ENCODE results near the gene TSPAN6.

Gene TSPAN6

DNA sequence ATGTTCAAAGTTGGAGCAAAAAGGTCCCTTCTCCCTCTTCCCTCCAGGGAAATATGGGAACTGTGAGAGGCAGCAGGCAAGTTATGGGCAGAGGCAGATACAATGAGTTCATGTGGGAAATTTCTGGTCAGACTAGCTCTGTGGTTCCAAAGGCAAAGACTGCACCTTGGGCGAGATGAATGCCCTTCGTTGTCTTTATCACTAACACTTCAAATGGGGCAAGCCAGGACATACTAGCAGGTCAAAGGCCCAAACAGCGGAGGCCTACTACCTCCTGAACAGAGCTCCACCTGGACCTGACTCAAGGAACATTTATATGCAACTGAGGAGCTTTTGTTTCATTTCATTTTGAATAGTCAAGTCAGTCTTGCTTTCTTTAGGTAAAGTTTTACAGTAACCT is 36.4 kb upstream of the TSPAN6 start:
- TF ChIP-seq Cebpa-rat (IDR thresholded peaks at IDR 0.05), result no peak
- Histone ChIP-seq H3K4me2 (no peak overlapping the region), H4K20me1 (no peaks in the 10 kb centered on the region), H3K4me1 (peaks cover 26% of the 10 kb centered on the region), H3K9ac (no peak overlapping the region), H3K27me3 (no peaks in the 10 kb centered on the region), H3K36me3 (no peaks in the 10 kb centered on the region), H3K27ac (no peak overlapping the region), H3K9me3 (no peaks in the 10 kb centered on the region), H3K4me3 (no peak overlapping the region)

DNA sequence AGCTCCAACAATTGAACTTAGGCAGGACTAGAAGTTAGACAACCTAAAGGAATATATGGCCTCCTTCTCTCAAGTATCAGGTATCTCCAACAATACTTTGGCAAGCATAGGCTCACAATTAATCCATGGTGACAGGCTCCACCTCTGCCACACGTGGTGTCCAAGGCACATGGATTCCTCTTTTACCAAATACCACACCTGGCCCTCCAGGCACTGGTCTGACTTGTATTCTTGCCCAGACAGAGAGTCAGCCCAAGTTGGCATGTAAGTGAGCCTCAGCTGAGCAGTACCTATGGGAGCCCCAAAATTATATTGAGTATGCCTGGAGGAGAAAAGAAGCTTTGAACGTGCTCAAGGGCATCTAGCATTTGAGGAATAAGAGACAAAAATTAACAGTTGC is 27.0 kb upstream of the TSPAN6 start:
- Histone ChIP-seq H3K27me3 (no peaks in the 10 kb centered on the region), H3K4me3 (no peak overlapping the region), H3K9ac (no peak overlapping the region), H3K27ac (no peak overlapping the region), H3K9me3 (no peaks in the 10 kb centered on the region), H4K20me1 (no peaks in the 10 kb centered on the region), H3K4me1 (peaks cover 17% of the 10 kb centered on the region), H3K36me3 (no peaks in the 10 kb centered on the region), H3K4me2 (no peak overlapping the region)
- TF ChIP-seq Cebpa-rat (IDR thresholded peaks at IDR 0.05), result no peak

DNA sequence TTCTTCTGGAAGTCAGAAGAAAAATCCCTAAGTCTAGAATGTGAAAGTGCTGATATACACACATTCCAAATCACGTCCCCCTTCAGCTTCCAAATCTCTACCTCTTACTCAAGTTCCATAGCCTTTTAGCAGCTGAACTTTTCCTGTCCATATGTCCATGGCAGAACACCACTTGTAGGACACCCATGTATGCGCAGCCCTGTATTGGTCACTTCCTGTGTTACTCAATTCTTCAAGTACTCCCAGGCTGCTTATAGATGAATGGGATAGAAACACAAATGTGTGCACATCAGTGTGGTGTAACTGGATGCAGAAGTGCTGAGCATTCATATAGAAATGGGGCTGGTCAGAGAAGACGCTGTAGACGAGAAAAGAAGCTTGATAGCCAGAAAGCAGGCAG is 26.2 kb upstream of the TSPAN6 start:
- TF ChIP-seq Cebpa-rat (IDR thresholded peaks at IDR 0.05), result no peak
- Histone ChIP-seq H3K27ac (no peak overlapping the region), H3K36me3 (no peaks in the 10 kb centered on the region)

DNA sequence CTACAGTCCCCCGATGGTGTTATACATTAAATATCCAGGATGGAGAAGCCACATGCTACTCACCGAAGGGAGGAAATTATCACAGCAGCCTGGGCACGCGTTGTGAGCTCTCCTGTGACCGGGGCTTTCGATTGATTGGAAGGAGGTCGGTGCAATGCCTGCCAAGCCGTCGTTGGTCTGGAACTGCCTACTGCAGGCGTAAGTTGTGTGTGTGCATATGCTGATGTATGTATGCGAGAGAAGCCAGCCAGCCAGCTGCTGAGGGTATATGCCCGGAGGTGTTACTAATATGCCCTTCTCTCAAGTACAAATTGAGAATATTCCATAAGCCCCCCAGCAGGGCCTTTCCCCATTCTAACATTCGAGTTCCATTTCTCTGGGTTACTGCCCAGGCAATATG is 25.6 kb upstream of the TSPAN6 start:
- TF ChIP-seq Cebpa-rat (IDR thresholded peaks at IDR 0.05), result no peak
- Histone ChIP-seq H3K4me3 (no peak overlapping the region), H3K9ac (no peak overlapping the region), H3K9me3 (no peaks in the 10 kb centered on the region), H3K4me2 (no peak overlapping the region), H3K27me3 (no peaks in the 10 kb centered on the region), H3K27ac (no peak overlapping the region), H3K4me1 (peaks cover 28% of the 10 kb centered on the region), H4K20me1 (no peaks in the 10 kb centered on the region), H3K36me3 (no peaks in the 10 kb centered on the region)

More for the DNA sequence above, 26.2 kb upstream of the TSPAN6 start:
- peaks cover 25% of the 10 kb centered on the region for H3K4me1 ChIP-seq
- H3K9ac ChIP-seq, result no peak overlapping the region
- H3K4me2 ChIP-seq, result no peak overlapping the region
- H3K9me3 ChIP-seq, result no peaks in the 10 kb centered on the region
- H3K27me3 ChIP-seq, result no peaks in the 10 kb centered on the region
- no peak overlapping the region for H3K4me3 ChIP-seq
- H4K20me1 ChIP-seq, result no peaks in the 10 kb centered on the region

DNA sequence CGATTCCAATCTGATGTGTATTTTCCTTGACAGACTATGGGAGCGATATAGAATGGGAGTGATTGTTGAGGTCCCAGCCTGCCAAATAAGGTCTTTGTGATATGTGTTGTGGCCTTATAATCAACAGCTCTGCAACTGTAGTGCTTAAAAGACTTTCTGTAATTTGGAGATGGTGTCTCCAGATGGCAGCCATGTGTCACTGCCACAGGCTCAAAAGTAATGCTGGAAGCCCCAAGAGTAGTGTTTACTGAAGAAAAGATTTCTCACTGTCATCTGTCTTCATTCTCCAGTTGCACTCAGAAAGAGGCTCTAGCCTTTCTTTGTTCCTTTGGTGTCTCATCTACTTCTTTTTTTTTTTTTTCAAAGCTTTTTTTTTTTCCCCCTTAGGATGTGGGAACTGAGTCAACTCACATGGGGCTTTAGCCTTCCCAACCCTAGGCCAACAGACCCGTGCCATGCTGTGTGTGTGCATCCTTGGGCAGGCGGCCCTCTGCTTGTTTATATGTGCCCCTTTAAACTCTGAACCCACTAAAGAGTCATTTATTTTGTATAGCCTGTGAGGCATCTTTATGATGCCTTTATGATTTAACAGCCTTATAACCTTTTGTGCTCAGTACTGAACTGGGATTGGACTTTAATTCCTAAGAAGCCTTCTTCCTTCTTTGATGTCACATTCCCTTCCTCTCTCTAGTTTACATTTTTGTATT is 23.0 kb upstream of the TSPAN6 start:
- no peak for TF ChIP-seq Cebpa-rat (IDR thresholded peaks at IDR 0.05)
- H3K36me3 ChIP-seq, result no peaks in the 10 kb centered on the region
- H3K9ac ChIP-seq, result no peak overlapping the region
- peak overlapping the region; percentile 54 for H3K4me2 ChIP-seq
- no peak overlapping the region for H3K4me3 ChIP-seq
- H3K27ac ChIP-seq, result no peak overlapping the region
- no peaks in the 10 kb centered on the region for H3K9me3 ChIP-seq
- no peaks in the 10 kb centered on the region for H3K27me3 ChIP-seq
- peaks cover 28% of the 10 kb centered on the region for H3K4me1 ChIP-seq
- H4K20me1 ChIP-seq, result no peaks in the 10 kb centered on the region

DNA sequence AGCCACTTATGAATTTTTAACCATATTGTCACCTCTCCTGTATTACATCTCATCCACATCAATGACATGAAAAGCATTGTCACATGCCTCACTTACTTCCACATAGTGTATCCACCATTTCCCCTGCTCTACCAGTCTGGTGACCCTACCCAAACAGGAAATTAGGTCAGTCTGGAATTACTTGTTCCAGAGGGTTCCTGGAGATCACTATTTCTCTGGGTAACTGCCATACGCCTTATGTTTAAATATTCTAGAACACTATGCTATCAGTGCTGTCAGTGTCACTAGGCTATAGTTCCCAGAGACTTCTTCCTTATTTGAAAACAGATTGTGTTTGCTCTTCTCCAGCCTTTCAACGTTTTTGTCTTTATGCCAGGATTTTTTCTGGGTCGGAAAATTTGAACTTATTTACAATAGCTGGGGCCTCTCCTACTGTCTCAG is 22.4 kb upstream of the TSPAN6 start:
- H3K4me3 ChIP-seq, result no peak overlapping the region
- H3K27me3 ChIP-seq, result no peaks in the 10 kb centered on the region
- H3K27ac ChIP-seq, result no peak overlapping the region
- no peaks in the 10 kb centered on the region for H3K36me3 ChIP-seq
- no peaks in the 10 kb centered on the region for H4K20me1 ChIP-seq
- no peak for TF ChIP-seq Cebpa-rat (IDR thresholded peaks at IDR 0.05)
- no peaks in the 10 kb centered on the region for H3K9me3 ChIP-seq
- H3K4me2 ChIP-seq, result peak overlapping the region; percentile 54
- H3K4me1 ChIP-seq, result peaks cover 28% of the 10 kb centered on the region
- no peak overlapping the region for H3K9ac ChIP-seq

DNA sequence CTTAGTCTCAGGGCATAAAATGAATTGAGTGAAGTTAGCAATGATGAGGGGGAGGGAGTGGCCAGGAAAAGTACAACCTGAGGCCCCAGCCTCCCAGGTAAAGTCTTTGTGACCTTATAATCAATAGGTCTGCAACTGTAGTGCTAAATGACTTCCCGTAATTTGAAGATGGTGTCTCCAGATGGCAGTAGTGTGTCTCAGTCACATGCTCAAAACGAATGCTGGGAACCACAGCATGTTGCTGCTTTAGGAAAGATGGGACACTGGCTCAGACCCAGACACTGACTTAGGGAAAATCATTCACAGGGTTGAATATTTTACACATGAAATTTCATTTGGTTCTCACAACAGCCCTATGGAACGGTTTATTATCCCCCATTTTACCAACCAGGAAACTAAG is 17.7 kb upstream of the TSPAN6 start:
- Histone ChIP-seq H3K27me3 (no peaks in the 10 kb centered on the region), H3K27ac (no peak overlapping the region), H3K4me1 (peaks cover 23% of the 10 kb centered on the region), H3K4me2 (no peak overlapping the region), H4K20me1 (no peaks in the 10 kb centered on the region), H3K9me3 (no peaks in the 10 kb centered on the region), H3K4me3 (no peak overlapping the region), H3K9ac (no peak overlapping the region), H3K36me3 (no peaks in the 10 kb centered on the region)
- TF ChIP-seq Cebpa-rat (IDR thresholded peaks at IDR 0.05), result no peak

DNA sequence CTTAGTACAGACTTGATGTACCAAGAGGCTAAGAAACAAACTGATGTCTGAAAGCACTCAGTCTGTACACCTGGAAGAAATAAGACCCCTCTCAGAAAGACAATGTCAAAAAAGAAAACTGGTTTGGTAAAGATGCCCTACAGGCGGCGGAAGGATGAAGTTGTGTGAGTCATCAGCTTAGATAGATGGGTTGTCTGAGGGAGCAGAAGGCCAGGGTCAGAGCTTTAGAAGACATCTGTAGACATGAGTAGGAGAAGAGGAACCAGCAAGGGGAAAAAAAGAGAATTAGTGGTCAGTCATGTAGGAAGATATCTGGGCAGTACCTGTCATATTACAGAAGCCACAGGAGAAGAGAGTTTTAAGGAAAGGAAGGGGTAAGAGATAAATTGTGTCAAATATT is 15.7 kb upstream of the TSPAN6 start:
- Histone ChIP-seq H3K27me3 (no peaks in the 10 kb centered on the region), H3K4me2 (no peak overlapping the region), H4K20me1 (no peaks in the 10 kb centered on the region), H3K36me3 (no peaks in the 10 kb centered on the region), H3K9ac (no peak overlapping the region), H3K27ac (no peak overlapping the region), H3K9me3 (no peaks in the 10 kb centered on the region), H3K4me1 (peaks cover 23% of the 10 kb centered on the region), H3K4me3 (no peak overlapping the region)
- TF ChIP-seq Cebpa-rat (IDR thresholded peaks at IDR 0.05), result no peak

DNA sequence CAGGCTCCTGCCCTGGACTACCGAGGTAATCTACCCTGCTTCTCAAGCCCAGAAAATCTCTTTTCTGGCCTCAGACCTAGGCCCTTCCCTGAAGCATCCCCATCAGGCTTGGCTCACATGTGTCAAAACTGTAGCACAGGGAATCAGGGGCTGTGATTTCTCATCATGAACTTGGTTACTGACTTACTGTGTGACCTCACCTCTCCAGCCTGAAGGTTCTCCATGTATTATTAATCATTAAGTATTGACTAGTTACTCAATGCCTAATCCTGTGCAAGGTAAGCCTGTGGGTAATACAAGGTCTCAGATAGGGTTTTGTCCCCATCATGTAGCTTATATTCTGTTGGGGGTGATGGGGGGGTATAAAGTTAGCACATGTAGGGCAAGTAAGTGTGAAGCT is 14.2 kb upstream of the TSPAN6 start:
- Histone ChIP-seq H3K36me3 (no peaks in the 10 kb centered on the region), H3K4me1 (peaks cover 34% of the 10 kb centered on the region), H3K4me3 (no peak overlapping the region), H3K4me2 (no peak overlapping the region), H3K9ac (no peak overlapping the region), H3K27ac (no peak overlapping the region), H3K9me3 (no peaks in the 10 kb centered on the region), H4K20me1 (no peaks in the 10 kb centered on the region), H3K27me3 (no peaks in the 10 kb centered on the region)
- TF ChIP-seq Cebpa-rat (IDR thresholded peaks at IDR 0.05), result no peak

DNA sequence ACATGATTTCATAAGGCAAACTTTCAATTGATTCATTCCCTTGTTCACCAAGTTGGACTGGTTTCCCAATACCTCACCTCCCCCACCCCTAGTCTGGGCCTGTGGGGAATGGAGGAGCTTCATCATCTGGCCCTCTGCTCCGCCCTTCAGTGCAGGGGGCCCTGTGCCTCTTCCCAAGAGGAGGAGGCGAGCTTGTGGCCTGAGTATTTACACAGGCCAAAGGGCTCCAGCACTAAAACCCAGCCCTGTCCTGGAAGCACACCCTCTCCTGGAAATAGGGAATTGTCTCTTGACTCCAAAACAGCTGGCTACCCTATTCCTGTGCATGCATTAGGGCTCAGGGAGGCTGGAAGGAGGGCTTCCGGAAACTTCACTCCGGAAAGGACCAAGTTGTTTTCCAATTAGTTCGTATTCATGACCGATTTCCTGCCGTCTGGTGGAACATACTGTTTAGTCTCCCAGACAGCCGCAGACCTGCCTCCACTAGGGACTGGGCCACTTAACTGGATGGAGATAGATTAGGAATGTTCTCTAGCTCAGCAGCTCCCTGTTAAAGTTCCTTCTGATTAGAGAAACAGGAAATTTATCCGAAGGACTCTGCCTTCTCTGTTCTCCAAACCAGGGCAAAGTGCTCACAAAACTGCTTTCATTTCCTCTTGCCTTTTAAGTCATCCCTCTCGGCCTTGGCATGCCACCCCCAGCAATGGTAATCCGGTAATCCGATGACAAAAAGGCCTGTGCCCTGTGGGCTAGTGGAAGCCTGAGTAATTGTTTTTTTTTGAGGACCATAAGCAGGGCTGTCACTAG is 13.1 kb upstream of the TSPAN6 start:
- H3K9me3 ChIP-seq, result no peaks in the 10 kb centered on the region
- TF ChIP-seq Cebpa-rat (IDR thresholded peaks at IDR 0.05), result no peak
- peaks cover 40% of the 10 kb centered on the region for H3K4me1 ChIP-seq
- no peak overlapping the region for H3K4me3 ChIP-seq
- H4K20me1 ChIP-seq, result no peaks in the 10 kb centered on the region
- H3K36me3 ChIP-seq, result no peaks in the 10 kb centered on the region
- H3K27me3 ChIP-seq, result no peaks in the 10 kb centered on the region
- H3K9ac ChIP-seq, result no peak overlapping the region
- no peak overlapping the region for H3K27ac ChIP-seq
- peak overlapping the region; percentile 31; the same call in 1 of the 2 replicates for H3K4me2 ChIP-seq
